Thyroid gland (tissue), 4 donors: ENCODE measurements around the gene KANSL1L.

Experiments used
- POLR2A ChIP-seq, 2 donors: fragments of 450-650 bp; IDR thresholded peaks; one replicate each; pipeline ENCODE4 v1.6.1; 2017; ENCODE audit warnings: antibody characterized with exemption in 2 of 2, mild to moderate bottlenecking in 2 of 2, moderate library complexity in 1 of 2
- TF ChIP-seq, protein P1 (sequence below), 6 experiments: fragments of 200-600 bp in 3 of 6; fragments of 450-650 bp in 3 of 6; sonication (generic) in 3 of 6; IDR thresholded peaks; one replicate each; pipeline ENCODE4 v1.5.1; 2016 to 2019; ENCODE audit warnings: antibody characterized with exemption in 6 of 6, mild to moderate bottlenecking in 2 of 6, inconsistent platforms in 1 of 6, moderate library complexity in 1 of 6

DNA sequence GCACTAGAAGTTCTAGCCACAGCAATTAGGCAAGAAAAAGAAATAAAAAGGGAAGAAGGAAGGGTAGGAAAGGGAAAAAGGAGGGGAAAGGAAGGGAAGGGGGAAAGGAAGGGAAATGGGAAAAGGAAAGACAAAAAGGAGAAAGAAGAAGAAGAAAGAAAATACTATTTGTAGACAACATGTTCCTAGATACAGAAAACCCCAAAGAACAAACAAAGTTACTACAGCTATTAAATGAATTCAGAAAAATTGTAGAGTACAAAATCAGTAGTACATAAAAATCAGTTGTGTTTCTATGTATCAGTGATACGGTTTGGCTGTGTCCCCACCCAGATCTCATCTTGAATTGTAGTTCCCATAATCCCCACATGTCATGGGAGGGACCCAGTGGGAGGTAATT, 116.5 kb downstream of the KANSL1L start:
- TF ChIP-seq, protein P1, sequence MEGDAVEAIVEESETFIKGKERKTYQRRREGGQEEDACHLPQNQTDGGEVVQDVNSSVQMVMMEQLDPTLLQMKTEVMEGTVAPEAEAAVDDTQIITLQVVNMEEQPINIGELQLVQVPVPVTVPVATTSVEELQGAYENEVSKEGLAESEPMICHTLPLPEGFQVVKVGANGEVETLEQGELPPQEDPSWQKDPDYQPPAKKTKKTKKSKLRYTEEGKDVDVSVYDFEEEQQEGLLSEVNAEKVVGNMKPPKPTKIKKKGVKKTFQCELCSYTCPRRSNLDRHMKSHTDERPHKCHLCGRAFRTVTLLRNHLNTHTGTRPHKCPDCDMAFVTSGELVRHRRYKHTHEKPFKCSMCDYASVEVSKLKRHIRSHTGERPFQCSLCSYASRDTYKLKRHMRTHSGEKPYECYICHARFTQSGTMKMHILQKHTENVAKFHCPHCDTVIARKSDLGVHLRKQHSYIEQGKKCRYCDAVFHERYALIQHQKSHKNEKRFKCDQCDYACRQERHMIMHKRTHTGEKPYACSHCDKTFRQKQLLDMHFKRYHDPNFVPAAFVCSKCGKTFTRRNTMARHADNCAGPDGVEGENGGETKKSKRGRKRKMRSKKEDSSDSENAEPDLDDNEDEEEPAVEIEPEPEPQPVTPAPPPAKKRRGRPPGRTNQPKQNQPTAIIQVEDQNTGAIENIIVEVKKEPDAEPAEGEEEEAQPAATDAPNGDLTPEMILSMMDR (IDR thresholded peaks at IDR 0.05) = no peak
- no peak for TF ChIP-seq POLR2A (IDR thresholded peaks at IDR 0.05)
